GM18505 (cell line): ENCODE data around the gene UBE3C.

Experiments used
- ATAC-seq: cut with Tn5 transposase; IDR thresholded peaks from one replicate; pipeline ENCODE4 v1.9.1; 2021; ENCODE audit not compliant: unreplicated experiment
- POLR2A ChIP-seq: IDR thresholded peaks from 4 replicates; pipeline ENCODE4 v1.6.1; 2011; ENCODE audit warnings: borderline replicate concordance; ENCODE audit not compliant: insufficient read depth, insufficient read length; ENCODE audit errors: extremely low read depth

UBE3C gene

GRCh38 chr7:157211690-157212089 is 73.0 kb downstream of the UBE3C start:
- no peak for TF ChIP-seq POLR2A
- ATAC-seq, result no peak

- TF ChIP-seq POLR2A, result no peak
- ATAC-seq, result peak; percentile 71
Measured at GRCh38 chr7:157219154-157219553, 80.4 kb downstream of the UBE3C start.

- no peak for ATAC-seq
- TF ChIP-seq POLR2A, result no peak
Measured at GRCh38 chr7:157220916-157221569, 82.3 kb downstream of the UBE3C start.

GRCh38 chr7:157222687-157223086 is 84.0 kb downstream of the UBE3C start:
- ATAC-seq, result no peak
- TF ChIP-seq POLR2A, result no peak

- ATAC-seq, result no peak
- no peak for TF ChIP-seq POLR2A
Measured at GRCh38 chr7:157224627-157225026, 85.9 kb downstream of the UBE3C start.

GRCh38 chr7:157228864-157229422 is 90.2 kb downstream of the UBE3C start:
- no peak for ATAC-seq
- no peak for TF ChIP-seq POLR2A

GRCh38 chr7:157233677-157234076 is 95.0 kb downstream of the UBE3C start:
- no peak for ATAC-seq
- no peak for TF ChIP-seq POLR2A

GRCh38 chr7:157234271-157234670 is 95.5 kb downstream of the UBE3C start:
- no peak for TF ChIP-seq POLR2A
- no peak for ATAC-seq

- no peak for TF ChIP-seq POLR2A
- no peak for ATAC-seq
Measured at GRCh38 chr7:157235357-157236333, 96.9 kb downstream of the UBE3C start.

GRCh38 chr7:157238087-157238486 is 99.4 kb downstream of the UBE3C start:
- TF ChIP-seq POLR2A, result no peak
- no peak for ATAC-seq

- TF ChIP-seq POLR2A, result no peak
Measured at GRCh38 chr7:157239571-157240270, 101.0 kb downstream of the UBE3C start.

GRCh38 chr7:157241631-157242030 is 102.9 kb downstream of the UBE3C start:
- no peak for ATAC-seq
- TF ChIP-seq POLR2A, result no peak

More at GRCh38 chr7:157239571-157240270, 101.0 kb downstream of the UBE3C start:
- no peak for ATAC-seq
